ENCODE data around the gene COPS3.

DNA sequence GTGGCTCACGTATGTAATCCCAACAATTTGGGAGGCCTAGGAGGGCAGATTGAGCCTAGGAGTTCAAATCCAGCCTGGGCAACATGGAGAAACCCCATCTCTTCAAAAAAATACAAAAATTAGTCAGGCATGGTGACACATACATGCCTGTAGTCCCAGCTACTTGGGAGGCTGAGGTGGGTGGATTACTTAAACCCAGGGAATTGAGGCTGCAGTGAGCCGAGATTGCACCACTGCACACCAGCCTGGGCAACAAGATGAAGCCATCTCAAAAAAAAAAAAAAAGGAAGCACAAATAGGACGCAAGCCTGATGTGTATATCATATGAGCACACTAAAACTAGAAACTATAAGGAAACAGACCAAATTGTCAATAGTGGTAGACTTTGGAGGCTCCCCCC is 27.0 kb downstream of the COPS3 start:
- TF ChIP-seq, protein P1, sequence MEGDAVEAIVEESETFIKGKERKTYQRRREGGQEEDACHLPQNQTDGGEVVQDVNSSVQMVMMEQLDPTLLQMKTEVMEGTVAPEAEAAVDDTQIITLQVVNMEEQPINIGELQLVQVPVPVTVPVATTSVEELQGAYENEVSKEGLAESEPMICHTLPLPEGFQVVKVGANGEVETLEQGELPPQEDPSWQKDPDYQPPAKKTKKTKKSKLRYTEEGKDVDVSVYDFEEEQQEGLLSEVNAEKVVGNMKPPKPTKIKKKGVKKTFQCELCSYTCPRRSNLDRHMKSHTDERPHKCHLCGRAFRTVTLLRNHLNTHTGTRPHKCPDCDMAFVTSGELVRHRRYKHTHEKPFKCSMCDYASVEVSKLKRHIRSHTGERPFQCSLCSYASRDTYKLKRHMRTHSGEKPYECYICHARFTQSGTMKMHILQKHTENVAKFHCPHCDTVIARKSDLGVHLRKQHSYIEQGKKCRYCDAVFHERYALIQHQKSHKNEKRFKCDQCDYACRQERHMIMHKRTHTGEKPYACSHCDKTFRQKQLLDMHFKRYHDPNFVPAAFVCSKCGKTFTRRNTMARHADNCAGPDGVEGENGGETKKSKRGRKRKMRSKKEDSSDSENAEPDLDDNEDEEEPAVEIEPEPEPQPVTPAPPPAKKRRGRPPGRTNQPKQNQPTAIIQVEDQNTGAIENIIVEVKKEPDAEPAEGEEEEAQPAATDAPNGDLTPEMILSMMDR (conservative IDR thresholded peaks at IDR 0.05; ENCODE audit: low read depth, low read length), result no peak
- no peak for TF ChIP-seq EZH2 (IDR thresholded peaks at IDR 0.05; ENCODE audit: borderline replicate concordance, low read depth, low read length, poor library complexity, severe bottlenecking)
